NOMO-1 treated with dmso at 0.1 percent for 144 hours (cell line): ENCODE results near the gene TAOK2.

Source experiments
- DNase-seq: peaks from one replicate; lab custom pipeline; 2025; ENCODE audit not compliant: unreplicated experiment; lab: John Stamatoyannopoulos, UW

Gene TAOK2

DNA sequence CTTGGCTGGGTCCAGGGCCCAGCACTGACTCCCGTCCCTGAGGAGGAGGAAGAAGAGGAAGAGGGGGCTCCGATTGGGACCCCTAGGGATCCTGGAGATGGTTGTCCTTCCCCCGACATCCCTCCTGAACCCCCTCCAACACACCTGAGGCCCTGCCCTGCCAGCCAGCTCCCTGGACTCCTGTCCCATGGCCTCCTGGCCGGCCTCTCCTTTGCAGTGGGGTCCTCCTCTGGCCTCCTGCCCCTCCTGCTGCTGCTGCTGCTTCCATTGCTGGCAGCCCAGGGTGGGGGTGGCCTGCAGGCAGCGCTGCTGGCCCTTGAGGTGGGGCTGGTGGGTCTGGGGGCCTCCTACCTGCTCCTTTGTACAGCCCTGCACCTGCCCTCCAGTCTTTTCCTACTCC, 13.3 kb downstream of the TAOK2 start:
- no peak for DNase-seq

DNA sequence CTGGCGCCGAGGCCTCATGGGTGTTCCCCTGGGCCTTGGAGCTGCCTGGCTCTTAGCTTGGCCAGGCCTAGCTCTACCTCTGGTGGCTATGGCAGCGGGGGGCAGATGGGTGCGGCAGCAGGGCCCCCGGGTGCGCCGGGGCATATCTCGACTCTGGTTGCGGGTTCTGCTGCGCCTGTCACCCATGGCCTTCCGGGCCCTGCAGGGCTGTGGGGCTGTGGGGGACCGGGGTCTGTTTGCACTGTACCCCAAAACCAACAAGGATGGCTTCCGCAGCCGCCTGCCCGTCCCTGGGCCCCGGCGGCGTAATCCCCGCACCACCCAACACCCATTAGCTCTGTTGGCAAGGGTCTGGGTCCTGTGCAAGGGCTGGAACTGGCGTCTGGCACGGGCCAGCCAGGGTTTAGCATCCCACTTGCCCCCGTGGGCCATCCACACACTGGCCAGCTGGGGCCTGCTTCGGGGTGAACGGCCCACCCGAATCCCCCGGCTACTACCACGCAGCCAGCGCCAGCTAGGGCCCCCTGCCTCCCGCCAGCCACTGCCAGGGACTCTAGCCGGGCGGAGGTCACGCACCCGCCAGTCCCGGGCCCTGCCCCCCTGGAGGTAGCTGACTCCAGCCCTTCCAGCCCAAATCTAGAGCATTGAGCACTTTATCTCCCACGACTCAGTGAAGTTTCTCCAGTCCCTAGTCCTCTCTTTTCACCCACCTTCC, 13.9 kb downstream of the TAOK2 start:
- DNase-seq, result no peak

DNA sequence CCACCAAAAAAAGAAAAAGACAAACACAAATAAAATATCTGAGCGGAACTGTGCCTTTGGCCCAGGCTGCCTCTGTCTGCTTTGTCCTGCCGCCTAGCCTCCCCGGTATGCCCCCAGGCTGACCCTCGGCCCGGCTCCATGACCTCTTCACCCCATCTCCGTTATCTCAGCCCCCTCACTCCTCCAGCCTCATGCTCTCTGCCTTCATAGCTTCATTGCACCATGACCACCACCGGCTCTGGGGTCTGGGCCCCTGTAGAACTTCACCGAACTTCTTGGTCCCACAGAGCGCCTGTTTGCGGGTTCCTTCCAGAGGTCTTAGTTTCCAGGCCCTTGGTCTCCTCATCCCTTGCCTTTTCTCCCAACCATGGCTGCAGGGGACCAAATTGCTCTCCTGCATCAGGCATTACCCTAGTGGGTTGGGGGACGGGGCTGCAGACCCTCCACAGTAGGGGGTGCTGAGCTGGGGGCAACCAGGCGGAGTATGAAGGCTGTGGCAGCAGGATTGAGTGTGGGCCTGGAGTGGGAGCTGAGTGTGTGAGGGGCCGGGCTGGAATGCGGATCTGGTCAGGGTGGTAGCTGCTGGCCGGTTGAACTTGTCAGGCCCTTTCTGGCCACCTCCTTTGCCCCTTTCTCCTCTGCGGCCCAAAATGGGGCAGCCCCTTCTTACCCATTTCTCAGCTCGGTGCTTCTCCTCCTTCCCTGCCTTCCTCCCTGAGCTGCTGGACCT, 14.8 kb downstream of the TAOK2 start:
- DNase-seq, result no peak

- no peak for DNase-seq
These were observed 15.6 kb downstream of the TAOK2 start for GRCh38 chr16:29989111-29989858.

GRCh38 chr16:29990034-29990433, 16.4 kb downstream of the TAOK2 start:
- no peak for DNase-seq

GRCh38 chr16:29990883-29991570, 17.4 kb downstream of the TAOK2 start:
- no peak for DNase-seq

DNA sequence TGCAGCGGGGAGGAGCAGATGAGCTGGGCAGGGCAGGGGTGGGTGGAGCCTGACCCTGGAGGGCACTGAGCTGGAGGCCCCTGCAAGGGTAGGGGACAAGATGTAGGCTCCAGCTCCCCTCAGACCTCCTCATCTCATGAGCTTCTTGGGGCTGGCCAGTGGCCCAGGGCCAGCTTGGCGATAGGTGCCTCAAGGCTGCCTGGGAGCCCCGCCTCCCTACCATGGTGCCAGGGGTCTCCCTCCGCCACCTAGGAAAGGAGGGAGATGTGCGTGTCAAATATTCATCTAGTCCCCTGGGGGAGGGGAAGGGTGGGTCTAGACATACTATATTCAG, 17.9 kb downstream of the TAOK2 start:
- DNase-seq, result no peak

GRCh38 chr16:29992344-29992967, 18.8 kb downstream of the TAOK2 start:
- no peak for DNase-seq

DNA sequence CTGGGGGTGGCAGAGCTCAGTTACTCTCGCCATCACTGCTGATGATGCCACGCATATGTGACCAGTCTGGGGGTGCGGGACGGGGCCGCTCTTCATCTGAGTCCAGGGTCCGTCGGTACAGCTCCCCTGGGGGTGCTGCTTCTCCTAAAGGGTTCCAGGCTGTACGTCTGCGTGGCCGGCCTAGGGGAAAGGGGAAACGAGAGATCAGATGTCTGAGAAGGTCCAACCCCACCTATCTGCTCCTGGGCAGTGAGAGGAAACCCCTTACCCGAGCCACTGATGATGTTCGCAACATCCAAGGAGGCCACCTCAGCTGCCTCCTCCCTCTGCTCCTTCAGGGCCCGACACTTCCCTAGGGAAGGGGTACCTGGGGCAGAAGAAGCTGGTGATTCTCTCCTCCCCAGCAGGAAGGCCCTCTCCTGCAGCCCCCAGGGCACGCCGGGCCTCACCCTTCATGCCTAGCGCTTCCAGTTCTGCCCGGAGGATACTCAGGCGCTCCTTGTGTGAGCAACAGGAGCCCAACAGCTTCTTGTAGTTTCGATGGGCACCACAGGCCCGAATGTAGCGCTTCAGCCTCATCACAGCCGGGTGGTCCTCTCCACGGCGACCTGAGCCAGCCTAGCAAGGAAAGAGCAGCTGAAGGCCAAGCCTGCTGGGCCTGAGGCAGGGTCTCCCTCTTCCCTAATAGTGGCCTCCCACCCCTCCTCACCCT, 19.7 kb downstream of the TAOK2 start:
- no peak for DNase-seq

DNA sequence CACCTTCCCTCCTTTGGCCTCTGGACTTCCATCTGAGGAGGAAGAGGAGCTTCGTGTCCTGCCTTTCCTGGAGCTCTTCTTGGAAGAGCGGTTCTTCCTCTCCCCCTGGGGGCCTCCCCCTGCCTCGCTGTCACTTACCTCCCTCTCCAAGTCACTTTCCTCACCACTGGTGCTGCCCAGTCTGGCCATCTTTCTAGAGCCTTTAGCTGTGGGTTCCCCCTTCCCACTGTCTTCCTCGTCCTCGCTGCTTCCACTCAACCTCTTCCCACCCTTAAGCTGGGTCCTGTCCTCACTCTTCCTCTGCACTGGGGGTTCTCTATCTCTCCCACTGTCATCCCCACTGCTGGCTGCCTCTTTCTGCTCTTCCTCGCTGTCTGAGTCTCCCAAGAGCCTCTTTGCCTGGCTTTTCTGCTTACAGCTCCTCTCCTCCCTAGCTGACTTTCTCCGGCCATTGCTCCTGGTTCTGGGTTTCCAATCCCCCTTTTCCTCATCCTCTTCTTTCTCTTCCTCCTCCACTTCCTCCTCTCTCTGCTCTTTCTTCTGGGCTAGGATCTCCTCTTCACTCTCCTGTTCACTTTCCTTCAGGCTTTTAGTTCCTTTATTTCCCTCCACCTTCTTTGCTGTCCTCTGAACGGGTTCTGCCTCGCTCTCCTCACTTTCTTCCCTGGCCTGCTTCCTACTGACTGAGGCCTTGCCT, 20.4 kb downstream of the TAOK2 start:
- no peak for DNase-seq

GRCh38 chr16:29994600-29995323, 21.1 kb downstream of the TAOK2 start:
- DNase-seq, result no peak

- peak; percentile 84 for DNase-seq
These were observed 21.7 kb downstream of the TAOK2 start, which contains the start of gene HIRIP3 for GRCh38 chr16:29995324-29995910. Gene HIRIP3, minus strand, starts transcription at chr16:29995617. Its CDS starts 12 bp downstream, at chr16:29995605.

GRCh38 chr16:29995911-29996765, 22.5 kb downstream of the TAOK2 start, which contains the start of gene INO80E:
Gene INO80E, plus strand, starts transcription at chr16:29996241. Its CDS starts 70 bp downstream, at chr16:29996311.
- peak; percentile 92 for DNase-seq

- DNase-seq, result no peak
These were observed 23.1 kb downstream of the TAOK2 start for GRCh38 chr16:29996766-29997250.

- no peak for DNase-seq
These were observed 25.9 kb downstream of the TAOK2 start for GRCh38 chr16:29999605-30000004.

- DNase-seq, result no peak
These were observed 27.3 kb downstream of the TAOK2 start for GRCh38 chr16:30000735-30001631.
